Measurements from ENCODE around the gene MYO16.

The MYO16 gene

DNA sequence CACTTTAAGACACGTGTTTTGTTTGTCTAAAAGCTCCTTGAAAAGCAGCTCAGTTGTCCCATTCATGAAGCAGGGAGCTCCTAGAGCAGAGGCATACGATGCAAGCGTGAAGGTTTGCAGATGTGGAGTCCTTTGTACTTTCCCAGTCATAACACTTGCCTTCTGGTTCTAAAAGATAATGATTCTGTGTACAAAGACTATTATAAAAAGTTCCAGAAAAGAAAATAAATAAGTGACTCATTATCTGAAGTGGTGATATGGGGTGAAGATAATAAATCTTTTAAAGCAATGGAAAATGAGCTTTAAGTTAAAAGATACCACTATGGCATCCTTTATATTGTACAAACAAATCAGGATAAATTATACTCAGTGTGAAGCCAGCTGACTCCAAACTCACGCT is 569.9 kb downstream of the MYO16 start:
- Histone ChIP-seq H3K27me3 (ENCODE audit: insufficient read depth, insufficient read length) (no peaks in the 10 kb centered on the region), H3K36me3 (ENCODE audit: insufficient read depth, insufficient read length, low read length) (no peaks in the 10 kb centered on the region), H3K4me3 (ENCODE audit: insufficient read length, low read depth) (no peak overlapping the region), H3K9me3 (ENCODE audit: insufficient read depth, low read length) (0 out of 2 replicates have a peak, but pooled peaks cover 5% of the 10 kb centered on the region), H3K4me1 (ENCODE audit: insufficient read depth, insufficient read length) (no peaks in the 10 kb centered on the region), H3K9ac (ENCODE audit: insufficient read length, low read depth) (no peak overlapping the region)
- TF ChIP-seq SUZ12 (IDR thresholded peaks at IDR 0.05; ENCODE audit: extremely low read depth, insufficient read depth, insufficient read length), result no peak
- no peak for TF ChIP-seq YY1 (IDR thresholded peaks at IDR 0.05; ENCODE audit: insufficient read depth, insufficient read length)
- no peak for DNase-seq (ENCODE audit: low read depth, low spot score)

DNA sequence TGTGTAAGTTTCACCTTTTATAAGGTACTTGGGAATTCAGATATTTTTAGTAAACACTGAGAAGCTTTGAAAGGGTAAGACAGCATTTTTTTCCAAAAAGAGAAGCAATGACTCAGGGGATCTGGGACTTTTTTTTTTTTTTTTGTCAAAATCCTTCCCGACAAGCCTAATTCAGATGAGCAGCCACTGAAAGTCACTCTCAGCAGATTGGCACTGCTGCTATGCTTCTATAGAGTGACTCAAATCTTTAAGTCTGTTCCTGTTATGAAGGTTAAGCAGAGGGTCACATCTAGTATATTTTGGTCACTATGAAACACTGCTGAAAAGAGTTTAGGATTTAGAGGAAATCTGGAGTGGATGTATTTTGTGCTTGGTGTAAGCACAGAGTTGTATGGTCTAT is 571.1 kb downstream of the MYO16 start:
- TF ChIP-seq SUZ12 (IDR thresholded peaks at IDR 0.05; ENCODE audit: extremely low read depth, insufficient read depth, insufficient read length) (no peak), YY1 (IDR thresholded peaks at IDR 0.05; ENCODE audit: insufficient read depth, insufficient read length) (no peak), ZNF274 (IDR thresholded peaks at IDR 0.05; ENCODE audit: low read depth, low read length) (no peak)

GRCh38 chr13:109203587-109203986 is 574.2 kb downstream of the MYO16 start:
- Histone ChIP-seq H3K27me3 (ENCODE audit: insufficient read depth, insufficient read length) (no peaks in the 10 kb centered on the region), H3K9ac (ENCODE audit: insufficient read length, low read depth) (no peak overlapping the region), H3K4me3 (ENCODE audit: insufficient read length, low read depth) (no peak overlapping the region), H3K36me3 (ENCODE audit: insufficient read depth, insufficient read length, low read length) (no peaks in the 10 kb centered on the region), H3K9me3 (ENCODE audit: insufficient read depth, low read length) (no peaks in the 10 kb centered on the region), H3K4me1 (ENCODE audit: insufficient read depth, insufficient read length) (no peaks in the 10 kb centered on the region)
- TF ChIP-seq ZNF274 (IDR thresholded peaks at IDR 0.05; ENCODE audit: low read depth, low read length) (no peak), SUZ12 (IDR thresholded peaks at IDR 0.05; ENCODE audit: extremely low read depth, insufficient read depth, insufficient read length) (no peak), YY1 (IDR thresholded peaks at IDR 0.05; ENCODE audit: insufficient read depth, insufficient read length) (no peak)
- no peak for DNase-seq (ENCODE audit: low read depth, low spot score)

More for the DNA sequence above, 571.1 kb downstream of the MYO16 start:
- DNase-seq (ENCODE audit: low read depth, low spot score), result no peak
- Histone ChIP-seq H3K4me3 (ENCODE audit: insufficient read length, low read depth) (no peak overlapping the region), H3K9me3 (ENCODE audit: insufficient read depth, low read length) (0 out of 2 replicates have a peak, but pooled peaks cover 5% of the 10 kb centered on the region), H3K4me1 (ENCODE audit: insufficient read depth, insufficient read length) (no peaks in the 10 kb centered on the region), H3K36me3 (ENCODE audit: insufficient read depth, insufficient read length, low read length) (no peaks in the 10 kb centered on the region), H3K27me3 (ENCODE audit: insufficient read depth, insufficient read length) (no peaks in the 10 kb centered on the region), H3K9ac (ENCODE audit: insufficient read length, low read depth) (no peak overlapping the region)

DNA sequence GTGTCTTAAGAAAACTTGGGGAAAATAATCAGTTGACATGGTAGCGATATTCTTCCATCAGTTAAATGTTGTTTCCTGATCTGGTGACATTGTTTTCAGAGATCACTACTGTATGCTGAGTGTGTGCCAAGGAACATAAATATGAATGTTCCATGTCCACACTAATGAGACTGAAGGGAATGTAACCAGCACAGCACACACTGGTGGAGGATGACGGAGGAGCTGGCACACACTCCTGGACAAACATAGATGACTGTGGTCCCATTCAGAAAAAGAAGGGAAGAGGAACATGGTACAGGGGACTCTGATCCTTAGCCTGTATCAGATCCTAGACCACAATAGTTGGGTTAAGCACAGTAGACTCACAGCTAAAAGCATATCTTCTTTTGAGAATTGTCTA is 574.8 kb downstream of the MYO16 start:
- Histone ChIP-seq H3K36me3 (ENCODE audit: insufficient read depth, insufficient read length, low read length) (no peaks in the 10 kb centered on the region), H3K4me3 (ENCODE audit: insufficient read length, low read depth) (no peak overlapping the region), H3K9ac (ENCODE audit: insufficient read length, low read depth) (no peak overlapping the region), H3K9me3 (ENCODE audit: insufficient read depth, low read length) (no peaks in the 10 kb centered on the region), H3K27me3 (ENCODE audit: insufficient read depth, insufficient read length) (no peaks in the 10 kb centered on the region), H3K4me1 (ENCODE audit: insufficient read depth, insufficient read length) (no peaks in the 10 kb centered on the region)
- no peak for TF ChIP-seq SUZ12 (IDR thresholded peaks at IDR 0.05; ENCODE audit: extremely low read depth, insufficient read depth, insufficient read length)
- no peak for TF ChIP-seq YY1 (IDR thresholded peaks at IDR 0.05; ENCODE audit: insufficient read depth, insufficient read length)
- TF ChIP-seq ZNF274 (IDR thresholded peaks at IDR 0.05; ENCODE audit: low read depth, low read length), result no peak
- no peak for DNase-seq (ENCODE audit: low read depth, low spot score)

DNA sequence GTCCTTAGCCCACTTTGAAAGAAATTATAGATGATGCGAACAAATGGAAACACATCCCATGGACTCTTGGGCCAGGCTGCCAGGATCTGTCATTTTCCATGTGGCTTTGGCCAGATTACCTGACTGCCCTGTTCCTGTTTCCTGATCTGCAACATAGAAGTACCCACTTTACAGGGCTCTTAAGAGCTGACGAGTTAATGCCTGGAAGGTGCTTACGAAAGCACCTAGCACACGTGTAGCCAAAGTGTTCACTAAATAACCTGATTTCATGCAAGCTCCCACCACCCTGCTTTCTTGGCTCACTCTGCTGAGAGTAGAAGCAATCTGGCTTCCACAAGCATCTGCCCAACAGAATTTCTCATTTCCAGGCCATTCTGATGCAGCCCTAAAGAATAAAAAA is 575.2 kb downstream of the MYO16 start:
- no peak for DNase-seq (ENCODE audit: low read depth, low spot score)
- no peaks in the 10 kb centered on the region for H3K9me3 ChIP-seq (ENCODE audit: insufficient read depth, low read length)
- no peak overlapping the region for H3K4me3 ChIP-seq (ENCODE audit: insufficient read length, low read depth)
- H3K4me1 ChIP-seq (ENCODE audit: insufficient read depth, insufficient read length), result no peaks in the 10 kb centered on the region
- H3K36me3 ChIP-seq (ENCODE audit: insufficient read depth, insufficient read length, low read length), result no peaks in the 10 kb centered on the region
- H3K9ac ChIP-seq (ENCODE audit: insufficient read length, low read depth), result no peak overlapping the region
- TF ChIP-seq SUZ12 (IDR thresholded peaks at IDR 0.05; ENCODE audit: extremely low read depth, insufficient read depth, insufficient read length) (no peak), YY1 (IDR thresholded peaks at IDR 0.05; ENCODE audit: insufficient read depth, insufficient read length) (no peak), ZNF274 (IDR thresholded peaks at IDR 0.05; ENCODE audit: low read depth, low read length) (no peak)
- H3K27me3 ChIP-seq (ENCODE audit: insufficient read depth, insufficient read length), result no peaks in the 10 kb centered on the region

GRCh38 chr13:109205315-109205714 is 575.9 kb downstream of the MYO16 start:
- Histone ChIP-seq H3K4me3 (ENCODE audit: insufficient read length, low read depth) (no peak overlapping the region), H3K27me3 (ENCODE audit: insufficient read depth, insufficient read length) (no peaks in the 10 kb centered on the region), H3K36me3 (ENCODE audit: insufficient read depth, insufficient read length, low read length) (no peaks in the 10 kb centered on the region), H3K9ac (ENCODE audit: insufficient read length, low read depth) (no peak overlapping the region), H3K9me3 (ENCODE audit: insufficient read depth, low read length) (no peaks in the 10 kb centered on the region), H3K4me1 (ENCODE audit: insufficient read depth, insufficient read length) (no peaks in the 10 kb centered on the region)
- TF ChIP-seq YY1 (IDR thresholded peaks at IDR 0.05; ENCODE audit: insufficient read depth, insufficient read length) (no peak), ZNF274 (IDR thresholded peaks at IDR 0.05; ENCODE audit: low read depth, low read length) (no peak), SUZ12 (IDR thresholded peaks at IDR 0.05; ENCODE audit: extremely low read depth, insufficient read depth, insufficient read length) (no peak)
- DNase-seq (ENCODE audit: low read depth, low spot score), result no peak

DNA sequence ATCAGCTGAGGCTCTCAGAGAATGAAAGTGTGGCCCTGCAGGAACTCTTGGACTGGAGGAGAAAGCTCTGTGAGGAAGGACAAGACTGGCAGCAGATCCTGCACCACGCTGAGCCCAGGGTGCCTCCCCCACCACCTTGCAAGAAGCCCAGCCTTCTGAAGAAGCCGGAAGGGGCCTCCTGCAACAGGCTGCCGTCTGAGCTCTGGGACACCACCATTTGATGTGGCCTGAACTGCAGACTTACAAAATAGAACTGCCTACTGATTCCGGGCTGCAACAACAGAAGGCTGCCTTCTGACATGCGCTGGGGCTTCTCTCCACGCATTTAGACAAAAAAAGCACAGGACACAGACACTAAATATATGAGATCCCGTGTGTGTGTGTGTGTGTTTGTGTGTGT is 577.2 kb downstream of the MYO16 start:
- Histone ChIP-seq H3K9me3 (ENCODE audit: insufficient read depth, low read length) (no peaks in the 10 kb centered on the region), H3K9ac (ENCODE audit: insufficient read length, low read depth) (no peak overlapping the region), H3K4me1 (ENCODE audit: insufficient read depth, insufficient read length) (no peaks in the 10 kb centered on the region), H3K27me3 (ENCODE audit: insufficient read depth, insufficient read length) (no peaks in the 10 kb centered on the region), H3K36me3 (ENCODE audit: insufficient read depth, insufficient read length, low read length) (no peaks in the 10 kb centered on the region), H3K4me3 (ENCODE audit: insufficient read length, low read depth) (no peak overlapping the region)
- TF ChIP-seq YY1 (IDR thresholded peaks at IDR 0.05; ENCODE audit: insufficient read depth, insufficient read length), result no peak
- no peak for TF ChIP-seq ZNF274 (IDR thresholded peaks at IDR 0.05; ENCODE audit: low read depth, low read length)
- no peak for TF ChIP-seq SUZ12 (IDR thresholded peaks at IDR 0.05; ENCODE audit: extremely low read depth, insufficient read depth, insufficient read length)
- no peak for DNase-seq (ENCODE audit: low read depth, low spot score)

DNA sequence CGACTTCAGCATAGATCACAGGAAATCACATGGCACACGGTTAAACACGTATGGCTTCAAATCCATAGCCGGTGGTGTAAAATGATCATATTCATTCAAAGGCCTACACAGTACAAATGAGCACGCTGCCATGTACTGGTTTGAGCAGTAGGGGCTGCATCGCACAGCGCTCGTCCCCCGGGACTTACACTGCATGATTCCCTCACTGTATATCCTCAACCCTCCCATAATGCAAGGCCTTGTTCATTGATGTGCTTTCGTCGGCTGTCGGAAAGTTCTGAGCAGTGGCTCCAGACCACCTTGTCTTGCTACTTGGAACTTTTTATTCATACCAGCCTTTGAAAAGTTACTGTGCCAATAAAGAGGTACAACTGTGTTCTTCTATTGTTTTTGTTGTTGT is 578.2 kb downstream of the MYO16 start:
- H3K4me1 ChIP-seq (ENCODE audit: insufficient read depth, insufficient read length), result no peaks in the 10 kb centered on the region
- no peaks in the 10 kb centered on the region for H3K27me3 ChIP-seq (ENCODE audit: insufficient read depth, insufficient read length)
- no peak overlapping the region for H3K9ac ChIP-seq (ENCODE audit: insufficient read length, low read depth)
- H3K36me3 ChIP-seq (ENCODE audit: insufficient read depth, insufficient read length, low read length), result no peaks in the 10 kb centered on the region
- TF ChIP-seq YY1 (IDR thresholded peaks at IDR 0.05; ENCODE audit: insufficient read depth, insufficient read length) (no peak), ZNF274 (IDR thresholded peaks at IDR 0.05; ENCODE audit: low read depth, low read length) (no peak), SUZ12 (IDR thresholded peaks at IDR 0.05; ENCODE audit: extremely low read depth, insufficient read depth, insufficient read length) (no peak)
- DNase-seq (ENCODE audit: low read depth, low spot score), result no peak
- H3K9me3 ChIP-seq (ENCODE audit: insufficient read depth, low read length), result no peaks in the 10 kb centered on the region
- no peak overlapping the region for H3K4me3 ChIP-seq (ENCODE audit: insufficient read length, low read depth)
